GF-D8 (cell line): Measurements from ENCODE around the gene PABPN1.
A peak's percentile ranks its signal among the peaks of the same experiment; 100 is the strongest.
"Not testable (repeated sequence)": the region's sequence is repeated elsewhere in the genome, so short reads cannot be mapped to it uniquely, and the experiment has no call there.

Experiments used
- DNase-seq: peaks from one replicate; lab custom pipeline; 2025; lab: John Stamatoyannopoulos, UW

The PABPN1 gene, protein sequence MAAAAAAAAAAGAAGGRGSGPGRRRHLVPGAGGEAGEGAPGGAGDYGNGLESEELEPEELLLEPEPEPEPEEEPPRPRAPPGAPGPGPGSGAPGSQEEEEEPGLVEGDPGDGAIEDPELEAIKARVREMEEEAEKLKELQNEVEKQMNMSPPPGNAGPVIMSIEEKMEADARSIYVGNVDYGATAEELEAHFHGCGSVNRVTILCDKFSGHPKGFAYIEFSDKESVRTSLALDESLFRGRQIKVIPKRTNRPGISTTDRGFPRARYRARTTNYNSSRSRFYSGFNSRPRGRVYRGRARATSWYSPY

DNA sequence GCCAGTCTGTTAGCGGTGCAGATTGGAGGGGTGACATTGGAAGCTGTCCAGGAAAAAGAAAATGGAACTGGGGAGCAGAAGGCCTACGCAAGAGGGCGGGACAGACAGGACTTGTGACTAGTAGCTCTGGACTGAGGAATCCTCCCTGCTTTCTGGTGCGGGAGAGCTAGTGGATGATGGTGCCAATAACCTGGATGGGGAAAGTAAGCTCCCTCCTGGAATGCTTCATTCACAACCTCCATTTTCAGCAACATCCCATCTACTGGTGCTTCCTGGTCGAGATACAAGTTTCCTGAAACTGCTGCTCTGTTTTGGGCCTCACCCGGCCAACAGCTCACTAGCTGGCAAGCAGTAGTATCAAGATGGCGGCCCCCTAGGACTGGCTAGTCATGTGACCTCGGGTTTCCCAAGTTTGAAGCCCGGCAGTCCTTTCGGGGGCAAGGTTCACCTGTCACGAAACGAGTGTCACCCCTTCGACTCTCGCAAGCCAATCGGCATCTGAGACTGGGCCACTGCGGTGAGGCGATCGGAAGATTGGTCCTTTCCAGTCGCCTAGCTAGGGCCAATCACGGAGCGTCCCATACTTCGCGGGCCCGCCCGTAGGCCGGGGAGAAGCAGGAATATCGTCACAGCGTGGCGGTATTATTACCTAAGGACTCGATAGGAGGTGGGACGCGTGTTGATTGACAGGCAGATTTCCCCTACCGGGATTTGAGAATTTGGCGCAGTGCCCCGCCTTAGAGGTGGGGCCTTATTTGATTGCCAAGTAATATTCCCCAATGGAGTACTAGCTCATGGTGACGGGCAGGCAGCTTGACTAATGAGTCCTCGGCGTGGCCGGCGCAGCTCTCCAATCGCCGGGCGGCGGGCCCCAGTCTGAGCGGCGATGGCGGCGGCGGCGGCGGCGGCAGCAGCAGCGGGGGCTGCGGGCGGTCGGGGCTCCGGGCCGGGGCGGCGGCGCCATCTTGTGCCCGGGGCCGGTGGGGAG is at the start of gene PABPN1:
Gene PABPN1 (plus strand): TSS at position 874 of the 988 bp plus-strand sequence. CDS start 13 bp downstream, at position 887.
- DNase-seq: peak; percentile 99

DNA sequence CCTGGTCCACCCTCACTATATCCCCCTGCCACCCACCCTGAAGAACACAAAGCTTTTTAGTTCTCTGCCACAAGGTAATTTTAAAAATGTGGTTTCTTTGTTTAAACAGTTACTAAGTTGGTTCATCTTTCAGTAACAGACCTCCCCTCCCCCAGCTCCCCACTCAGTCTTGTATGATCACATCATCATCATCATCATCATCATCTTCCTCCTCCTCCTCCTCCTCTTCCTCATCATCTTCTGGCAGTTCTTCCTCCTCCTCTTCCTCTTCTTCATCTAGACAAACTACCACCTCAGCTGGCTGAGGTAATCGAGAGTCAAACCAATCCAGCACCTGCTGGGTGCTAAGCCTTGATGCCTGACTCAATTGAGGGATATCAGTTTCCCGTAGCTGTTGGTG is 45.8 kb upstream of the PABPN1 start:
- no peak for DNase-seq

DNA sequence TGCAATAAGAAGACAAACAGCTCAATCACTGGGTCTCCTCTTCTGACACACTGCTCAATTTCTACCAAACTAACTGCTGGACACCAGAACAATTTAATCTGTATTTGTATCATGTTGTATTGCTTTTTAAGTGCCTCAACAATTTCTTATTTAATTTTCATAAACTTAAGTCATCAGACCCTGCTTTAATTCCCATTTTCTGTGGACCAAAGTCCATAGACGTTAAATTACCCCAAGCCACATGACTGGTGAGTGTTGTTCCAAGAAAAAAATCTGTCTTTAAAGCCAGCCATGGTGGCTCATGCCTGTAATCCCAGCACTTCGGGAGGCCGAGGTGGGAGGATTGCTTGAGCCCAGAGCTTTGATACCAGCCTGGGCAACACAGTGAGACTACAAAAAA is 44.1 kb upstream of the PABPN1 start:
- DNase-seq: no peak

DNA sequence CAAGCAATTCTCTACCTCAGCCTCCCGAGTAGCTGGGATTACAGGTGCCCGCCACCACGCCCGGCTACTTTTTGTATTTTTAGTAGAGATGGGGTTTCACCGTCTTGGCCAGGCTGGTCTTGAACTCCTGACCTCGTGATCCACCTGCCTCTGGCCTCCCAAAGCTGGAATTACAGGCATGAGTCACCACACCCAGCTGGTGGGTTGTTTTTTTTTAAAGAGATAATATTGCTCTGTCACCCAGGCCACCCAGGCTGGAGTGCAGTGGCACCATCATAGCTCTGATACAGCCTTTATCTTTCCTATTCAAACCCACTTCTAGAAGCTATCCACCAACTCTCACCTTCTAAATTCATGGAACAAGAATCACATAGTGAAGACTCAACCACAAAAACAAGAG is 43.3 kb upstream of the PABPN1 start:
- not testable (repeated sequence) for DNase-seq

GRCh38 chr14:23281247-23281646 is 40.0 kb upstream of the PABPN1 start:
- no peak for DNase-seq

- DNase-seq: no peak
Observed at GRCh38 chr14:23284654-23285529, 36.4 kb upstream of the PABPN1 start.

GRCh38 chr14:23285530-23286019 is 35.7 kb upstream of the PABPN1 start:
- no peak for DNase-seq

GRCh38 chr14:23286020-23286901 is 35.0 kb upstream of the PABPN1 start, which contains the start of gene HOMEZ:
Gene HOMEZ, minus strand, starts transcription at chr14:23286132. Its CDS starts 180 bp downstream, at chr14:23285952.
- peak; percentile 94 for DNase-seq

- DNase-seq: no peak
Observed at GRCh38 chr14:23286902-23287479, 34.3 kb upstream of the PABPN1 start.

DNA sequence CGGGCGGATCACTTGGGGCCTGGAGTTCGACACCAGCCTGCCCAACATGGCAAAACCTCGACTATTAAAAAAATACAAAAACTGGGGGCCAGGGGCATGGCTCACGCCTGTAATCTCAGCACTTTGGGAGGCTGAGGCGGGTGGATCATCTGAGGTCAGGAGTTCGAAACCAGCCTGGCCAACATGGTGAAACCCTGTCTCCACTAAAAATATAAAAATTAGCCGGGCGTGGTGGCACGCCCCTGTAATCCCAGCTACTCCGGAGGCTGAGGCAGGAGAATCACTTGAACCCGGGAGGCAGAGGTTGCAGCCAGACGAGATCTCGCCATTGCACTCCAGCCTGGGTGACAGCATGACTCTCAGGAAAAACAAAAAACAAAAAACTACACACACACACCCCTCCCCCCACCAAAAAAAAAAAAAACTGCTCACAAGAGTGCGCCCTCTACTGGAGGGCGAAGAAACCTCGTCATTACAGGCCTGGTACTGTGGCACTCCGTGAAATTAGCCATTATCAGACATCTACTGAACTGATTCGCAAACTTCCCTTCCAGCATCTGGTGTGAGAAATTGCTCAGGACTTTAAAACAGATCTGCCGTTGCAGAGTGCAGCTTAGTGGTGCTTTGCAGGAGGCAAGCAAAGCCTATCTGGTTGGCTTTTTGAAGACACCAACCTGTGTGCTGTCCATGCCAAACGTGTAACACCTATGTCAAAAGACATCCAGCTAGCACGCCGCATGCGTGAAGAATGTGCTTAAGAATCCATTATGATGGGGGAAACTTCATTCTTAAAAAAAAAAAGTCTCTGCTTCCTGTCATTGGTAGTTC is 26.3 kb upstream of the PABPN1 start:
- no peak for DNase-seq

- DNase-seq: no peak
Observed at GRCh38 chr14:23296012-23296777, 25.1 kb upstream of the PABPN1 start.

- no peak for DNase-seq
Observed at GRCh38 chr14:23297096-23297495, 24.2 kb upstream of the PABPN1 start.

- no peak for DNase-seq
Observed at GRCh38 chr14:23297611-23298277, 23.5 kb upstream of the PABPN1 start.

DNA sequence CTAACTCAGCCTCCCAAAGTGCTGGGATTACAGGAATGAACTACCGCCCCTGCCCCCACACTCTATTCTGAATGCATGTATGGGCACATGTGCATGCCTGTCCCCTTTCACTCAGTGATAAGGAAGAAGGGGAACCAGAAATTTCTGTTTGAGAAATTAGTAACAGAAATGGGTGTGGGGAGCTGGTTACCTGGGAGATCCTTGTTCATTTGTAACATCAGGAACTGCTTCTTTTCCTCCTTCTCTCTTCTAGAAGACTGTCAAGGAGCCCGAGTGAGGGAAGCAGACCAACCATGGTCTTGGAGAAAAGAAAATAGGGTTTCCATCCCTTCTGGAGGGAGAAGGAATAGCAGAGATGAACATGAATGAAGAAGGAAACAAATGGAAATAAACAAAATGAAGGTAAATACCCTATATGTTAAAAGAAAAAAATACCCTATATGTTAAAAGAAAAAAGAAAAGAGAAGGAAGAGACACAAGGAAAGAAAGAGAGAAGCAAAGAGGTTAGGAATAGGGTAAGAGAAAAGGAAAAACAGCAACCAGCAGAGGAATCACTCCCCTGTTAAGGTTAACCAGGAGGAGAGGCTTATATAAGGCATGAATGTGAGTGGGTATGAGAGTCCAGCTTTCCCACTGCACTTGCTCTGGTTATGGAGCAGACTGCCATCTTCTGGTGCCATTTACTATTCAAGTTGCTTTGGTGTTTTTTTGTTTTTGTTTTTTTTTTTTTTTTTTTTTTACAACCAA is 21.9 kb upstream of the PABPN1 start:
- no peak for DNase-seq

GRCh38 chr14:23299986-23300686 is 21.1 kb upstream of the PABPN1 start:
- DNase-seq: no peak

DNA sequence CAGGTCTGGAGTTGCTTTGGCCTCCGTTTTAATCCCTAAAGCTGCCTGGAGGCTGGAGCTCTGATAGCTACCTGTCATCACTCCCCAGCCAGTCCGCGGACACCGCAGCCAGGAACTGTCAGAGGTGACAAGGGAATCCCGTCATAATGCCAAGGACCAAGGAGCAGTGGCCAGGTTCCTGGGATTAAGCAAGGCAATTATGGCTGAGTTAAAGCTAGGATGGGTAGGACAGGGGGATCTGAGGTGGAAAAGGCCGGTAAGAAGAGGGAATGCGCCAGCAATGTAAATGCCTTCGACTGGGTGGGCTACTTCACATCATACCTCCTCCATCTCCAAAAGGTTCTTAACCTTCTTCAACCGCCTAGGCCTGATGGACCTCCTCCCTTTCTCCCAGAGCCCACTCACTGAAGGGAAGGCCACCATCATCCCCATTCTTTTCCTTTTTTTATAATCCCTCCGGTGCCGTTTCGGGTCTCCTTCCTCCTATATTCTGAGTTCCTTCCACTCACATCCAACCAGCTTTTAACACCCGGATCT is 20.5 kb upstream of the PABPN1 start:
- DNase-seq: no peak
